ENCODE results near the gene ACBD4. TPM values are rescaled to one million over a fixed set of nuclear protein-coding genes. Genes with fewer than 3 reads are reported as not detected.

Gene ACBD4
- polyA plus RNA-seq, 1 of the 3 experiments (the other 2 are of a cell fraction) = 15.8 TPM

GRCh38 chr17:45086391-45086790 is 49.1 kb upstream of the ACBD4 start:
- CTCF ChIA-PET = interaction anchor here (1.0 to 14.8 kb wide), 4 partner anchors 9 to 166 kb away, joined by 5 to 194 read pairs (median 18); partner anchors contain the start of genes ACBD4 and PLCD3
- no peaks in the 10 kb centered on the region for H3K9me3 ChIP-seq
- no peaks in the 10 kb centered on the region for H3K4me1 ChIP-seq (ENCODE audit: control insufficient read depth in 1 of 2, insufficient read depth in 2 of 2, low read depth in 1 of 2, low read length in 1 of 2)
- H2AFZ ChIP-seq (ENCODE audit: low read depth) = no peak overlapping the region
- WGBS (ENCODE audit: low lambda C conversion rate) = 100% methylated on average over 4 of the region's 4 CpGs
- no peak for DNase-seq
- H4K20me1 ChIP-seq (ENCODE audit: insufficient read depth) = no peaks in the 10 kb centered on the region
- peaks cover 42% of the 10 kb centered on the region for H3K79me2 ChIP-seq (ENCODE audit: insufficient read depth)
- POLR2A ChIA-PET = interaction anchor here (1.2 kb wide), 1 partner anchor 62 kb away, joined by 4 read pairs; the partner anchor contains the start of gene HEXIM1
- peak overlapping the region in 1 of 2 experiments; percentile 37; a peak in 1 of 4 replicates for H3K27ac ChIP-seq (ENCODE audit: low read depth in 2 of 2, low read length in 1 of 2)
- no peak overlapping the region for H3K9ac ChIP-seq
- H3K36me3 ChIP-seq (replicated peaks in 1 of 2; ENCODE audit: control insufficient read depth in 1 of 2, insufficient read depth in 2 of 2, low read length in 1 of 2) = peaks cover 52 to 65% of the 10 kb centered on the region in 2 experiments
- no peaks in the 10 kb centered on the region for H3K9me2 ChIP-seq
- H3F3A ChIP-seq (replicated peaks; ENCODE audit: insufficient read depth) = peaks cover 24% of the 10 kb centered on the region
- no peak overlapping the region for H3K4me3 ChIP-seq (ENCODE audit: low read depth in 2 of 2, low read length in 1 of 2)
- no peak for TF ChIP-seq PBX3 (IDR thresholded peaks at IDR 0.05)
- TF ChIP-seq REST (IDR thresholded peaks at IDR 0.05; ENCODE audit: low read depth, low read length) = no peak
- no peak overlapping the region for H3K4me2 ChIP-seq
- no peaks in the 10 kb centered on the region for H3K27me3 ChIP-seq (ENCODE audit: insufficient read depth)

- Histone ChIP-seq H3K4me3 (ENCODE audit: low read depth in 2 of 2, low read length in 1 of 2) (no peak overlapping the region), H3K9me3 (no peaks in the 10 kb centered on the region), H3K9me2 (no peaks in the 10 kb centered on the region), H3K4me1 (ENCODE audit: control insufficient read depth in 1 of 2, insufficient read depth in 2 of 2, low read depth in 1 of 2, low read length in 1 of 2) (no peaks in the 10 kb centered on the region), H3K36me3 (replicated peaks in 1 of 2; ENCODE audit: control insufficient read depth in 1 of 2, insufficient read depth in 2 of 2, low read length in 1 of 2) (peaks cover 46 to 65% of the 10 kb centered on the region in 2 experiments), H3K4me2 (0 out of 2 replicates have a peak overlapping the region, but pooled peaks have one; percentile 3), H3K79me2 (ENCODE audit: insufficient read depth) (peaks cover 40% of the 10 kb centered on the region), H2AFZ (ENCODE audit: low read depth) (no peak overlapping the region), H4K20me1 (ENCODE audit: insufficient read depth) (no peaks in the 10 kb centered on the region), H3F3A (replicated peaks; ENCODE audit: insufficient read depth) (peaks cover 30% of the 10 kb centered on the region), H3K27ac (ENCODE audit: low read depth in 2 of 2, low read length in 1 of 2) (peak overlapping the region in 1 of 2 experiments; percentile 37; a peak in 1 of 4 replicates), H3K27me3 (ENCODE audit: insufficient read depth) (no peaks in the 10 kb centered on the region), H3K9ac (no peak overlapping the region)
- POLR2A ChIA-PET = interaction anchor here (1.2 kb wide), 1 partner anchor 61 kb away, joined by 4 read pairs; the partner anchor contains the start of gene HEXIM1
- DNase-seq = no peak
- WGBS (ENCODE audit: low lambda C conversion rate) = 99% methylated on average over 6 of the region's 6 CpGs
- CTCF ChIA-PET = interaction anchor here (0.8 to 14.8 kb wide), 7 partner anchors 8 to 167 kb away, joined by 3 to 194 read pairs (median 6); partner anchors contain the start of genes ACBD4 and PLCD3
- TF ChIP-seq TEAD4 (IDR thresholded peaks at IDR 0.05; ENCODE audit: borderline replicate concordance, insufficient read depth) = no peak
- TF ChIP-seq CHD2 (IDR thresholded peaks at IDR 0.05; ENCODE audit: low read length, partially characterized antibody) = no peak
- no peak for TF ChIP-seq EP300 (IDR thresholded peaks at IDR 0.05; ENCODE audit: borderline replicate concordance in 1 of 2, low read depth in 1 of 2, low read length in 1 of 2)
- no peak for TF ChIP-seq RCOR1 (IDR thresholded peaks at IDR 0.05; ENCODE audit: low read length)
- TF ChIP-seq GATA2 (CRISPR knock-in tag; IDR thresholded peaks at IDR 0.05) = no peak
- TF ChIP-seq EZH2phosphoT487 (IDR thresholded peaks at IDR 0.05; ENCODE audit: borderline replicate concordance, low read depth) = no peak
- no peak for TF ChIP-seq RAD21 (IDR thresholded peaks at IDR 0.05; ENCODE audit: low read length)
- TF ChIP-seq REST (IDR thresholded peaks at IDR 0.05; ENCODE audit: low read depth, low read length) = no peak
- no peak for TF ChIP-seq NFIC (IDR thresholded peaks at IDR 0.05; ENCODE audit: borderline replicate concordance)
- TF ChIP-seq SMC3 (IDR thresholded peaks at IDR 0.05; ENCODE audit: low read depth, low read length) = no peak
- no peak for TF ChIP-seq PBX3 (IDR thresholded peaks at IDR 0.05)
- TF ChIP-seq RFX5 (IDR thresholded peaks at IDR 0.05; ENCODE audit: low read length) = no peak
Measured at GRCh38 chr17:45086865-45087503, 48.5 kb upstream of the ACBD4 start.

Data from SK-N-SH (cell line).